Testis (tissue), 2 donors: Measurements from ENCODE around the gene GNG5.

Source experiments
- CTCF ChIP-seq, 3 experiments: fragments of 450-650 bp in 2 of 3; fragments of 200-600 bp in 1 of 3; sonication (generic) in 1 of 3; IDR thresholded peaks; one replicate each; pipeline ENCODE4 v1.5.1; 2016 to 2019; ENCODE audit warnings: antibody characterized with exemption in 3 of 3, mild to moderate bottlenecking in 2 of 3, moderate library complexity in 1 of 3
- POLR2A ChIP-seq: fragments of 450-650 bp; IDR thresholded peaks from one replicate; pipeline ENCODE4 v1.6.1; 2017; ENCODE audit warnings: antibody characterized with exemption, mild to moderate bottlenecking, moderate library complexity

- no peak for TF ChIP-seq CTCF (IDR thresholded peaks at IDR 0.05)
- no peak for TF ChIP-seq POLR2A
Measured at GRCh38 chr1:84497631-84498275, 8.6 kb downstream of the GNG5 start.
